HG02884 (cell line): ENCODE results near the gene RAB44.
"Not testable (repeated sequence)": the region's sequence is repeated elsewhere in the genome, so short reads cannot be mapped to it uniquely, and the experiment has no call there.

Source experiments
- ATAC-seq: cut with Tn5 transposase; IDR thresholded peaks from one replicate; pipeline ENCODE4 v1.9.1; 2021; ENCODE audit warnings: mild to moderate bottlenecking, moderate library complexity; ENCODE audit not compliant: unreplicated experiment

RAB44 gene

DNA sequence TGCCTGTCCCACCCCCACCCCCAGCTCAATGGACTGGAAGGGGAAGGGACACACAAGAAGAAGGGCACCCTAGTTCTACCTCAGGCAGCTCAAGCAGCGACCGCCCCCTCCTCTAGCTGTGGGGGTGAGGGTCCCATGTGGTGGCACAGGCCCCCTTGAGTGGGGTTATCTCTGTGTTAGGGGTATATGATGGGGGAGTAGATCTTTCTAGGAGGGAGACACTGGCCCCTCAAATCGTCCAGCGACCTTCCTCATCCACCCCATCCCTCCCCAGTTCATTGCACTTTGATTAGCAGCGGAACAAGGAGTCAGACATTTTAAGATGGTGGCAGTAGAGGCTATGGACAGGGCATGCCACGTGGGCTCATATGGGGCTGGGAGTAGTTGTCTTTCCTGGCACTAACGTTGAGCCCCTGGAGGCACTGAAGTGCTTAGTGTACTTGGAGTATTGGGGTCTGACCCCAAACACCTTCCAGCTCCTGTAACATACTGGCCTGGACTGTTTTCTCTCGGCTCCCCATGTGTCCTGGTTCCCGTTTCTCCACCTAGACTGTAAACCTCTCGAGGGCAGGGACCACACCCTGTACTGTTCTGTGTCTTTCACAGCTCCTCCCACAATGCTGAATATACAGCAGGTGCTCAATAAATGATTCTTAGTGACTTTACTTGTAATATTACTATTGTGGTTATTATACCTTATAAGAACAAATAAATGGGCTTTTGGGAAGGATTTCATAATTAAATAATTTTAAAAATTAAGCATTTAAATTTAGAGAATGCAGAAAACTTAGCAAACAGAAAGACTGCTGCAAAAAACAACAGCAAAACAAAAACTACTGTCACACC lies 10.7 kb upstream of the RAB44 start:
- ATAC-seq = no peak

DNA sequence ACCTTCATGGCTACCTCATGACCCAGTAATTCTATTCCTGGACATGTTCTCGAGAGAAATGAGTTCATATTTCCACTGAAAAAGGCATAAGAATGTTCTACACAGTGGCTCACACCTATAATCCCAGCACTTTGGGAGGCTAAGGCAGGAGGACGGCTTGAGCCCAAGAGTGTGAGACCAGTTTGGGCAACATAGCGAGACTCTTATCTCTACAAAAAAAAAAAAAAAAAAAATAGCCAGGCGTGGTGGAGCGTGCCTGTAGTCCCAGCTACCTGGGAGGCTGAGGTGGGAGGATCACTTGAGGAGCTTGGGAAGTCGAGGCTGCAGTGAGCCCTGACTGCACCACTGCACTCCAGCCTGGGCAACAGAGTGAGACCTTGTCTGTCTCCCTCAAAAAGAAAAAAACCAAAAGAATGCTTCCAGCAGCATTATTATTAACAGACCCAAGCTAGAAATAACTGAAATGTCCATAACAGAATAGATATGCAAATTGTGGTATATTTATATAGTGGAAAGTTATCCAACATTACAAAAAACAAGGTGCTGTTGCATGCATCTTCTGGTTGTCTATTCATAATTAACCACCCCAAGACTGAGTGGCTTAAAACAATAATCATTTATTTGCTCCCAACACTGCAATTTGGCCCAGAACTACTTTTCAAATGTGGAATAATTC lies 9.4 kb upstream of the RAB44 start:
- no peak for ATAC-seq

DNA sequence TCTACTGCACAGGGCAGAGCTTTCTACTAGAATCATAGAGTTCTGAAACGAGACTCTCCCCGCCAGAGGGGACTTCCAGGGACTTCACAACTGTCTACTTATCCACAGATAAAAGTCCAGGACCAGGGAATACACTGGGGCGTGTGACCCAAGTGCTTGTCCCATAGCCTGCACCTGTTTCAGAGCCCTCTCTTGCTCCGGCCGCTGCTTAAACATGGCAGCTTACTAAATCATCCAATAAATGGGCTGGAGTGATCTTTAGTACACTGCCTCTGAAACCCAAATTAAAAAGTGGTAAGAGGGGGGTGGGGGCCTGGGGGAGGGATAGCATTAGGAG lies 8.9 kb upstream of the RAB44 start:
- ATAC-seq = no peak

DNA sequence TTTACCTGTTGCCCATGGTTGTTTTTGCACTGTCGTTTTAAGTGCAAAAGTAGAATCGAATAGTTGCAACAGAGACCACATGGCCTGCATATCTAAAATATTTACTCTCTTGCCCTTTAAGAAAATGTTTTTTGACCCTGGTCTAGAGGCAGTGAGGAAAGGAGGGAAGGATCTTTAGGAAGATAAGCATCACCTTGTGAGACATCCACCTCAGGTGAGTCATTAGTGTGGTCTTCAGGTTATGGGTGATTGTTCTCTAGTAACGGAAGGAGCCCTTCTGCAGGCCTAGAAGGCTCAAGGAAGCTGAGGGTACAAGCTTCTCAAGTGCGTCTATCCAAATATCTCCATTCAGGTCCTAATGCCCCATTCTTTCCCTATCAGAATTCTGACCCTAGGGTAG lies 6.6 kb upstream of the RAB44 start:
- ATAC-seq = no peak

GRCh38 chr6:36691612-36692011 lies 6.0 kb upstream of the RAB44 start:
- ATAC-seq = no peak

- peak; percentile 74 for ATAC-seq
Measured at GRCh38 chr6:36692220-36692619, 5.4 kb upstream of the RAB44 start.

DNA sequence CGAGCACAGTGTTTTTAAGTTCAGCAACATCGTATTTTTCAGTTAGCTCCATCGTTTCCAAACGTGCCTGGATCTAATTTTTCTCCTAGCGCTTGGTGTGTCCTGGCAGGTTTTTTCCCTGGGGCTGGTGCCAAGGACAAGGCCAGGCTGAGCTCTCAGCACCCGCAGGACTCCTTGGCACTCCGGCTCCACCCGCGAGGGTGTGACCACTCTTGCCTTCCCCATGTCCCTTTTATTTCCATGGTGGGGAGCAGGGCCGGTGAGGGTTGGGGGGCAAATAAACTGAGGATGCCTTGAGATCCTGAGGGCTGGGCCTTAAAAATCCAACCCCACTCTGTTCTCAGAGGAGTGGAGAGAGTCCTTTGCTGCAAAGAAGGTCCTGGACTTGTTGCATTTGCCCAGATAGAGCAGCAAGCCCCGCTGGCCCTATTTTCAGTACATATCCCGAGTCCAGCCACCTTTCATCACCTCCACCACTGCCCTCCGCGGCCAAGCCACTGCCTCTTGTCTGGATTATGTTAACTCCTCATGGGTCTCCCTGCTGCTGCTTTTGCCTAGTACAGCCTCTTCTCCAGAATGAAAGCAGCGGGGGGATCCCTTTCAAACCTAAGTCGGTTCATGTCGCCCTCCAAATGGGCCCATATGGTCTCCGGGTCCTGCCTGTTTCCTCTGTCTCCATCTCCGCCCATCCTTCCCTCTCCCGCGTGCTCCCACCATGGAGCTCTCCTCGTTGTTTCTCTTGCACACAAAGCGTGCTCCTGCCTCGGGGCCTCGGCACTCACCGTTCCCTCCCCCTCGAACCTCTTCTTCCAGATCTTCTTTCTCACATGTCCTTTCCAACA lies 4.5 kb upstream of the RAB44 start:
- no peak for ATAC-seq

DNA sequence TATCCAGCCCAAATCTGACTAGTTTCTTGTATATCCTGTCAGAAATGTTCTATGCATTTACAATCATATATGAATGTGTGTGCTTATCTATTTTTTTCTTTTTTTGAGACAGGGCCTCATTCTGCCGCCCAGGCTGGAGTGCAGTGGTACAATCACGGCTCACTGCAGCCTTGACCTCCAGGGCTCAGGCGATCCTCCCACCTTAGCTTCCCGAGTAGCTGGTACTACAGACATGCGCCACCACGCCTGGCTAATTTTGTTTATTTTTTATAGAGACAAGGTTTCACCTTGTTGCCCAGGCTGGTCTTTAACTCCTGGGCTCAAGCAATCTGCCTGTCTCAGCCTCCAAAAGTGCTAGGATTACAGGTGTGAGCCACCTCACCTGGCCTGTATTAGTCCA lies 3.0 kb upstream of the RAB44 start:
- no peak for ATAC-seq

DNA sequence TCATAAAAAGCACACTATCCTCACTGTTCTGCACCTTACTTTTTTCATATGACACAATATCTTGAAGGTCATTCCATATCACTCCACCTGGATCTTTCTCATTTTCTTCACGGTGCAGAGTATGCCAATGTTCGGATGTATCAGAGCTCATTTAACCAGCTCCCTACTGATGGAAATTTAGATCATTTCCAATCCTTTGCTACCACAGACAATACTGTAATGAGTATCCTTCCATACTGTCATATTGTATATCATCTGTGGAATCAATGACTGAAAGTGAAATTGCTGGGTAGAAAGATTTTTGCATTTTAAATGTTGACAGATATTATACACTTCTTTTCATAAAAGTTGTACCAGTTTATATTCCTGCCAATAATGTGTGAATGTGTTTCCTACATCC lies 2.2 kb upstream of the RAB44 start:
- ATAC-seq = no peak

- no peak for ATAC-seq
Measured at GRCh38 chr6:36698196-36698595, 570 bp downstream of the RAB44 start.

GRCh38 chr6:36698871-36699271 lies 1.2 kb downstream of the RAB44 start:
- no peak for ATAC-seq

DNA sequence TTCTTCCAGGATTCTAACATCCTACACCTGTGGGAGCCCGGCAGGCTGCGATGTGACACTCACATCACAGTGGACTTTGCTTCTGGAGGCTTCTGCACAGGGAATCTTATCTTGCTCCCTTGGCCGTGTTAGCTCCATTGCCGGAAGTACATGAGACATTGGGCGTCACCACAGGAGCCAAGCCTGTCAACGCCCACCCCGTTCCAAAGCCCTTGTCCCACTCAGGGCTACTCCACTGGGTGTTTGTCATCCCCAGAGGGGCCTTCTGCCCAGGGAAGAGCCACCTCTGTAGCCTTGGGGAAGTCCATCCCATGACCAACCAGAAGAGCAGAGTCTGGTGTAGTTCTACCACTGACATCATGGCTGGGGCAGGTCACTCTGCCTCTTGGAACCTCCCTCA lies 1.7 kb downstream of the RAB44 start:
- no peak for ATAC-seq

- no peak for ATAC-seq
Measured at GRCh38 chr6:36700071-36700812, 2.6 kb downstream of the RAB44 start.

DNA sequence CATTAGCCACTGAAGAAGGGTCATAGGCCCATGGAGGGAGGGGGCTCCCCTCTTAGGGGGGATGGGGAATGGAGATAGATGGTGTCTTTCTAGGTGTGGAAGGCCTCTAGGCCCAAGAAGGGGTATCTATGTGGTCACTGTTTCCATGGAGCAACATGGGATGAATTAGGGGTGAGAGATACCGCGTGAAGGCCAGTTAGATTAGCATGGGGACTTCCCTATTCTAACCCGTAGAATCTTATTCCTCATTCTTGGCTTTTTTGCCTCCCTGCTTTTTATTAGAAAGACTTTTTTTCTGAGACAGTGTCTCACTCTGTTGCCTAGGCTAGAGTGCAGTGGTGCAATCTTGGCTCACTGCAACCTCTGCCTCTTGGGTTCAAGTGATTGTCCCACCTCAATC lies 3.2 kb downstream of the RAB44 start:
- ATAC-seq = no peak

GRCh38 chr6:36701401-36701991 lies 3.9 kb downstream of the RAB44 start:
- ATAC-seq = no peak

- ATAC-seq = no peak
Measured at GRCh38 chr6:36702656-36703055, 5.0 kb downstream of the RAB44 start.

- no peak for ATAC-seq
Measured at GRCh38 chr6:36703081-36703606, 5.5 kb downstream of the RAB44 start.

DNA sequence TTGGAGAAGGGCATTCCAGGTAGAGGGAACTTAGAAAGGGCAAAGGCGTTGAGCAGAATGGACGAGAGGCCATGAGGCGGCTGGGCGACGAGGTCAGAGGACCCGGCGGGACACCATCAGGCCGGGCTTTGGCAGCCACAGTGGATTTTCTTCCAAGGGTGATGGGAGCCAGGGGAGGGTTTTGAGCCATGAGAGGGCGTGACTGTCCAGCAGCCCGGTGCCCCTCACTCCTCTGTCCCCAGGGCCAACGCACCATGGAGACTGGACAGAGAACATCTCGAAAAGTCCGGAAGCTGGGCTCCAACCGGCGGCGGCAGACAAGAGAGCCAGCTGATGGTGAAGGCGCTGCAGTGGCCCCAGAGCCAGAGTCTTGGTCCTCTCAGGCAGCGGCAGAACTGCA lies 6.4 kb downstream of the RAB44 start:
- no peak for ATAC-seq

DNA sequence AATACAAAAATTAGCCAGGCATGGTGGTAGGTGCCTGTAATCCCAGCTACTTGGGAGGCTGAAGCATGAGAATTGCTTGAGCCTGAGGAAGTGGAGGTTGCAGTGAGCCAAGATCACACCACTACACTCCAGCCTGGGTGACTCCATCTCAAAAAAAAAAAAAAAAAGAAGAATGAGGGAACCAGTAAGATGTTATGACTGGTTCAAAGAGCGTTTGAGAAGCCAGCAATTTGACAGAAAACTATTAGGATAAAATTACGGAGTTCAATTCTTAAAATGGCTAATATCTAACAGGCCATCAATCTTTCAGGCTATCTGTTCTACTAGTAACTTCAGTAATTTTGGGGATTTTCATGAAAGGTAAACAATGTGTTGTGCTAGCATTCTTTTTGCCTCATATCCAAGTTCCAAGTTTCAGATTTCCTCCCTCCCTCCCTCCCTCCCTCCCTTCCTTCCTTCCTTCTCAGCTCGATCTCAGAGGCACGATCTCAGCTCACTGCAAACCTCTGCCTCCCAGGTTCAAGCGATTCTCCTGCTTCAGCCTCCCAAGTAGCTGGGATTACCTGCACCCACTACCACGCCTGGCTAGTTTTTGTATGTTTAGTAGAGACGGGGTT lies 7.4 kb downstream of the RAB44 start:
- not testable (repeated sequence) for ATAC-seq

- ATAC-seq = no peak
Measured at GRCh38 chr6:36706339-36706738, 8.7 kb downstream of the RAB44 start.
